ENCODE data around the gene PRKG1. TPM values are rescaled to one million over a fixed set of nuclear protein-coding genes. Genes with fewer than 3 reads are reported as not detected.

Gene PRKG1
- total RNA-seq, 1 donor = 19.5 TPM

GRCh38 chr10:51672039-51672535, 597.8 kb downstream of the PRKG1 start:
- no peaks in the 10 kb centered on the region for H3K9me3 ChIP-seq (ENCODE audit: low read depth, low read length)
- no peak overlapping the region for H3K4me3 ChIP-seq (ENCODE audit: insufficient read depth, low read length)
- no peaks in the 10 kb centered on the region for H4K20me1 ChIP-seq (ENCODE audit: insufficient read depth, low read length)
- H3K27me3 ChIP-seq (ENCODE audit: insufficient read depth, low read length) = no peaks in the 10 kb centered on the region
- H3K79me2 ChIP-seq (ENCODE audit: insufficient read depth, low read length) = no peaks in the 10 kb centered on the region
- H3K4me1 ChIP-seq (ENCODE audit: insufficient read depth, low read length) = no peaks in the 10 kb centered on the region
- DNase-seq (ENCODE audit: insufficient read length, low spot score, missing footprints) = no peak
- H3K4me2 ChIP-seq (ENCODE audit: insufficient read depth, low read length) = no peak overlapping the region
- no peak for TF ChIP-seq CTCF (IDR thresholded peaks at IDR 0.05; ENCODE audit: extremely low read depth, low read depth, low read length)
- H2AFZ ChIP-seq (ENCODE audit: low read length) = no peak overlapping the region
- no peak overlapping the region for H3K27ac ChIP-seq (ENCODE audit: low read depth, low read length)
- H3K36me3 ChIP-seq (ENCODE audit: insufficient read depth, low read length) = no peaks in the 10 kb centered on the region

GRCh38 chr10:51675088-51675487, 600.8 kb downstream of the PRKG1 start:
- no peak for DNase-seq (ENCODE audit: insufficient read length, low spot score, missing footprints)
- Histone ChIP-seq H2AFZ (ENCODE audit: low read length) (no peak overlapping the region), H3K27me3 (ENCODE audit: insufficient read depth, low read length) (no peaks in the 10 kb centered on the region), H3K36me3 (ENCODE audit: insufficient read depth, low read length) (no peaks in the 10 kb centered on the region), H3K4me3 (ENCODE audit: insufficient read depth, low read length) (no peak overlapping the region), H4K20me1 (ENCODE audit: insufficient read depth, low read length) (no peaks in the 10 kb centered on the region), H3K4me2 (ENCODE audit: insufficient read depth, low read length) (no peak overlapping the region), H3K4me1 (ENCODE audit: insufficient read depth, low read length) (no peaks in the 10 kb centered on the region), H3K27ac (ENCODE audit: low read depth, low read length) (no peak overlapping the region), H3K9me3 (ENCODE audit: low read depth, low read length) (no peaks in the 10 kb centered on the region), H3K79me2 (ENCODE audit: insufficient read depth, low read length) (no peaks in the 10 kb centered on the region)
- TF ChIP-seq CTCF (IDR thresholded peaks at IDR 0.05; ENCODE audit: extremely low read depth, low read depth, low read length) = no peak

- no peaks in the 10 kb centered on the region for H3K4me1 ChIP-seq (ENCODE audit: insufficient read depth, low read length)
Observed at GRCh38 chr10:51679841-51680240, 605.6 kb downstream of the PRKG1 start.

More at GRCh38 chr10:51679841-51680240, 605.6 kb downstream of the PRKG1 start:
- Histone ChIP-seq H3K79me2 (ENCODE audit: insufficient read depth, low read length) (no peaks in the 10 kb centered on the region), H3K27me3 (ENCODE audit: insufficient read depth, low read length) (no peaks in the 10 kb centered on the region), H3K9me3 (ENCODE audit: low read depth, low read length) (no peaks in the 10 kb centered on the region), H3K4me2 (ENCODE audit: insufficient read depth, low read length) (no peak overlapping the region), H3K4me3 (ENCODE audit: insufficient read depth, low read length) (no peak overlapping the region), H3K36me3 (ENCODE audit: insufficient read depth, low read length) (no peaks in the 10 kb centered on the region), H2AFZ (ENCODE audit: low read length) (no peak overlapping the region), H3K27ac (ENCODE audit: low read depth, low read length) (no peak overlapping the region), H4K20me1 (ENCODE audit: insufficient read depth, low read length) (no peaks in the 10 kb centered on the region)
- no peak for DNase-seq (ENCODE audit: insufficient read length, low spot score, missing footprints)
- no peak for TF ChIP-seq CTCF (IDR thresholded peaks at IDR 0.05; ENCODE audit: extremely low read depth, low read depth, low read length)
